Panc1 (cell line): ENCODE data around the gene CELSR2.

Experiments used
- CTCF ChIP-seq: fragments of 450-650 bp; IDR thresholded peaks from 2 replicates; pipeline ENCODE4 v1.5.1; 2017; ENCODE audit warnings: mild to moderate bottlenecking
- POLR2AphosphoS5 ChIP-seq: IDR thresholded peaks from 2 replicates; pipeline ENCODE4 v1.6.1; 2012; ENCODE audit warnings: mild to moderate bottlenecking, low read depth, low read length, moderate library complexity
- REST ChIP-seq, 2 experiments: IDR thresholded peaks; 2 replicates each; pipeline ENCODE4 v1.6.1; 2011 to 2012; ENCODE audit warnings: low read depth in 2 of 2, control low read depth in 1 of 2, low read length in 1 of 2, mild to moderate bottlenecking in 1 of 2, moderate library complexity in 1 of 2; ENCODE audit not compliant: insufficient read depth in 1 of 2
- SIN3A ChIP-seq: IDR thresholded peaks from 2 replicates; pipeline ENCODE4 v1.6.1; 2012; ENCODE audit warnings: low read depth, mild to moderate bottlenecking, low read length, moderate library complexity, borderline replicate concordance; ENCODE audit not compliant: insufficient read depth

- TF ChIP-seq CTCF, result no peak
- TF ChIP-seq REST (IDR thresholded peaks at IDR 0.05; ENCODE audit: insufficient read depth in 1 of 2, low read depth in 2 of 2, low read length in 1 of 2), result no peak
- TF ChIP-seq POLR2AphosphoS5, result no peak
- TF ChIP-seq SIN3A, result no peak
Observed at GRCh38 chr1:109216662-109217061, 32.7 kb upstream of the CELSR2 start.
